Activated gamma-delta T cell treated with anti-CD3 and anti-CD28 coated beads, Interleukin-2, amount 50 U/mL, for 16 hours (primary cell): ENCODE measurements around the gene SAMD9L.

Source experiments
- DNase-seq: peaks from one replicate; pipeline ENCODE4 v3.0.0-alpha.2; 2020; ENCODE audit warnings: low read depth

SAMD9L gene

GRCh38 chr7:93148144-93148543 lies at the start of gene SAMD9L:
TSS of gene SAMD9L (minus strand) at chr7:93148385. CDS start at chr7:93135971, 12,414 bp downstream.
- DNase-seq, result no peak

DNA sequence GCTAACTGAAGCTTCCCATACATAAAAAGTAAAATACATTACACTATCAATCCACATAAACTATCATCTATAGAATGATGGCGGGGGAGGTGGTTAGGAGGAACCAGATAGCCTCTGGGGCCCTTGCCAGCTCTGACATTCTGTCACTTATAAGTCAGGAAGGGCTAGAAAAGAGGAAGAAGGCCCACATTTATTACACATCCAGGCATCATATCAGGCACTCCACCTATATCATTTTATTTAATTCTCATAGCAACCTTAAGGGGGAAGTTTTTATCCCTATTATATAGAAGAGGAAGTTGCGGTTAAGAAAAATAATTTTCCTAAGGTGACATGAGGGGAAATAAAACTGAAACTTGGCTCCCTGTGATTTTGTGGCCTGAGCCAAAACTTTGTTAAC lies 48.2 kb upstream of the SAMD9L start:
- no peak for DNase-seq

- DNase-seq, result no peak
Measured at GRCh38 chr7:93194386-93194785, 46.2 kb upstream of the SAMD9L start.

DNA sequence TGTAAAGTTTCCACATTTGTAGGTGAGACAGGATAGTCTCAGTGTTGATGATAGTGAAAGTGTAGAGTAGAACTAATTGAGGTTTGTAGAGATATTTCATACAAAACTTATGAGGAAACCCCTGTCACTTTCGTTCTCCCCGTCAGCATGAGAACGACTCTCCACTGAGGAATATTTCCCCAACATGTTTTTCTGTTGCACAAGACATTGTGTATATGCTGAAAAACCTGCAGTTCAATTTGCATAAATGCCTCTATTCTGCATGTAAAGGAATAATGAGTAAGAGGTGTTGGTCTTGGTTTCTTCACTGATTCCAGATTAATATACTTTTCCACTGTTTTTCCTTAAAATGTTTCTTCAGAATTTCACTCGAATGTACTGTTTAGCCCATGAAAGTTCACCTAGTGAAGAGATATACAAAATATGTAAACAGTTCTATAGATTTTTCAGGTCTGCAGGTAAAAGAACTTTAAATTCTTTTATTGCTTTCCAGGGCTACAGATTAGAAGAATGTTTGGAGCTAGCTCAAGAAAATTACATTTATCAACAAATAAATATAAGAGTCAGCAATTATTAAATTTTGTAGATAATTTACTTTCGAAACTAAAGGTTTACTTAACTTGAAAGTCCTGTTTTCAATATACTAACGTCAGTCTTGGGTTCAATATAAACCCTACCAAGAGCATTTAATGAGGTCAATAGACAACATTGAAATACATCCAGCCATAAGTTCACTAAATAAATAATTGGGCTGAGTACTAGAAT lies 40.9 kb upstream of the SAMD9L start:
- DNase-seq, result no peak

- no peak for DNase-seq
Measured at GRCh38 chr7:93185303-93186027, 37.3 kb upstream of the SAMD9L start.

DNA sequence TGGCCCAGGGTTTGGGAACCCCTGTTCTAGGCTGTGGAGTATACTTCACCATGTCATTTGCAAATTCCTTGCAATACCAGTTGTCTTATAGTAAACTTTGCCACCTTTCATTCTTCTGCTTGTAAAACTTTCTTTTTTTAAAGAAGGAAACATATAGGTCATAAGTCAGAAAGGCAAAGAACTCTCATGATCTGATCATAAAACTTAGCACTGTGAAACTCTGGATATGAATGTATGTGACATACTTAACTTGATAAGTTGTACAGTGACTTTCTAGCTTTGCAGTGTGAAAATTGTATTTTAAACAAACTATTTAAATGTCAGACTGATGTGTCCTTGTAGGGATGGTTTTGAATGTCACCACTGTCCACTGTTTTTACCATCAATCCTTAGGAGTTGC lies 31.0 kb upstream of the SAMD9L start:
- no peak for DNase-seq

GRCh38 chr7:93178213-93178612 lies 30.0 kb upstream of the SAMD9L start:
- no peak for DNase-seq

DNA sequence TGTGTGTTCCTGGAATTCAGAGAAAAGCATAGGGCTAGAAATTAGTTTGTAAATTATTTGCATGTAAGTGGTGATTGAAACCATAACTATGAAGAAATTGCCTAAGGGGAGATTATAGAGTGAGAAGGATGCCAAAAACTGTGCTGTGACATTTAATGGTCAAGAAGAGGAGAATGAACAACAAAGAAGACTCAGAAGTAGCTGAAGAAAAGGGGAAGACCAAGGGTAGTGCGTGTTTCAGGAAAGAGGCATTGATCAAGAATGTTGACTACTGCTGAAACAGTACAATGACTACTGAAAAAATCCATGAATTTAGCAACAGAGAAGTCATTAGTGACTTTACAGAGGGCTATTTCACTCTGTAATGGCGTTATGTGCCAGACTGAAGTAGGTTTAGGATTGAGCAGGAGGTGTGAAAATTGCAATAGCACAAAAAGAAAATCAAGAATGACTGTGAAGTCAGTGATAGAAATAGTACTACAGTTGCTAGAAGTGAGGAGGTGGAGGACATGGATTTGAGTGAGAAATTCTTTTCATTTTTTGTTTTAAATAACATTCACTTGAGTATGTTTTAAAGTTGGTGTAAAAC lies 28.9 kb upstream of the SAMD9L start:
- DNase-seq, result no peak

GRCh38 chr7:93175219-93175618 lies 27.0 kb upstream of the SAMD9L start:
- DNase-seq, result no peak

GRCh38 chr7:93172683-93173082 lies 24.5 kb upstream of the SAMD9L start:
- DNase-seq, result no peak

GRCh38 chr7:93171606-93172226 lies 23.5 kb upstream of the SAMD9L start:
- DNase-seq, result no peak

- no peak for DNase-seq
Measured at GRCh38 chr7:93165447-93165846, 17.3 kb upstream of the SAMD9L start.

- no peak for DNase-seq
Measured at GRCh38 chr7:93164766-93165165, 16.6 kb upstream of the SAMD9L start.

DNA sequence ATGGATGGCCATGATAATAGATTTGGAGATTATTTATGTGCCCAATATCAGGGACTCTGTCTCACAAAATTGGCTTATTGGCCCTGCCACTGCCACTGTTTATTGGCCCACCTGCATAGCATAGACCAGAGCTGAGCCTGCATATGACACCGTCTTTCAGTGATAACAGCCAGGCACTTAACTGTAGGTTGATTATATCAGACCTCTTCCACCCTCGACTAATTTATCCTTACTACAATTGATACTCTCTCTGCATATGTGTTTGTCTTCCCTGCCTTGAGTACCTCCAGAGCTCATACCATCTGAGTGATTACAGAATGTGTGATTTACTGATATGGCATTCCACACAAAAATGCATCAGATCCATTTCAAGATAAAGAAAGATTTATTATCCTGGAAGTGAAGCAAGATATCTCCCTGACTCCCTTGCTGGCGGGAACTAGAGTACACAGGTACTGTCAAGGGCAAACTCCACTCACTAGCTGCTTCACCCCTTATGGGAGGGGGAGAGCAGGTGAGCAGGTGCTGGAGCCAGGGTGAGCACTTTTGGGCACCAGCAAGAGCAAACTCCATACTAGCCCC lies 13.1 kb upstream of the SAMD9L start:
- no peak for DNase-seq

GRCh38 chr7:93160410-93160809 lies 12.2 kb upstream of the SAMD9L start:
- DNase-seq, result no peak

GRCh38 chr7:93159490-93159889 lies 11.3 kb upstream of the SAMD9L start:
- DNase-seq, result no peak

- DNase-seq, result no peak
Measured at GRCh38 chr7:93156884-93157283, 8.7 kb upstream of the SAMD9L start.

DNA sequence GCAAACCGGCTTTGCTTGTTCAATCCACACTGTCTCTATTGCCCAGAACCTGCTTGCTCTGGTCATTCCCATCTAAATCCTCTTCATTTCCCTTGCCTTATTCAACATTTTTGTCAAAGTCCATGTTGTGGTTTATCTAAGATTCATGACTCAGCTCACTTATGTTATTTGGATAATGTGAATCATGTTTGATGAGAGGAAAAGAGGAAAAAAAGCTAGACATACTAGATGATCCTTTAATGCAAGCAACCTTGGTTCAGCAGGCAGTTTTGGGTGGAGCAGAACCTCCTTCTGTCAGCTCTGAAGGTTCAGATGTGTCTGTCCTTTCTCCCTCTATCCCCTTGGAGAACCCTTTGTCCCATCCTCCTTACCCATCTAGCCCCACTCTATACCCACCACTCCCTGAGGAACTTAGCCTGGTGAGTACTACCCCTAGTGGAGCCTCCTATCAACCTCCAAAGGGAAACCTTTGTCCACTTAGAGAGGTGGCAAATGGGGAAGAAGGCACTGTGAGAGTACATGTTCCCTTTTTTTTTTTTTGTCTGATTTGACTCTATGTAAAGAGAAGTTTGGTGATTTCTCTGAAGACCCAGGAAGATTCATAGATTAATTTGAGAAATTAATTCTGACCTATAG lies 2.1 kb upstream of the SAMD9L start:
- no peak for DNase-seq

DNA sequence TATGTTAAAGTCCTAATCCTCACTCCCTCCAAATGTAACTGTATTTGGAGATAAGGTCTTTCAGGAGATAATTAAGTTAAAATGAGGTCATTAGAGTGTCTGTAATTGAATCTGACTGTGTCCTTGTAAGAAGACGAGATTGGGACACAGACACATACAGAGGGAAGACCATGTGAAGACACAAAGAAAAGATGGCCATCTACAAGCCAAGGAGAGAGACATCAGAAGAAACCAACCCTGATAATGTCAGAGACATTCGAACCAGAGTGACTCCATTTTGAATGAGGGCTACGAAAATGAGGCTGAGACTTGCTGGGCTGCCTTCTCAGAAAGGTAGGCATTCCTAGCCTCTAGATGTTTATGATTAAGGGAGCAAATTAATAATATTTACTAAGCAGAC lies 542 bp upstream of the SAMD9L start:
- no peak for DNase-seq

- DNase-seq, result peak; percentile 13
Measured at GRCh38 chr7:93147363-93147762, 822 bp downstream of the SAMD9L start.

GRCh38 chr7:93146472-93147141 lies 1.6 kb downstream of the SAMD9L start:
- no peak for DNase-seq
